ENCODE measurements around the gene MARCO. TPM values are rescaled to one million over a fixed set of nuclear protein-coding genes. Genes with fewer than 3 reads are reported as not detected.

MARCO gene
- total and polyA plus RNA-seq, 2 donors (not counting 3 experiments of a cell fraction or from before 2014, with no cell fraction given) = not detected

- Histone ChIP-seq H3K36me3 (ENCODE audit: control insufficient read depth in 2 of 2, extremely low read depth in 1 of 2, insufficient read depth in 2 of 2, low read length in 2 of 2) (no peaks in the 10 kb centered on the region), H3K79me2 (ENCODE audit: control insufficient read depth, insufficient read depth, low read length) (no peaks in the 10 kb centered on the region), H3K27ac (ENCODE audit: insufficient read depth, low read depth, low read length) (no peak overlapping the region), H3K9ac (replicated peaks; ENCODE audit: extremely low read depth, insufficient read depth, low read length) (no peak overlapping the region), H3K4me2 (ENCODE audit: insufficient read depth, low read length) (no peak overlapping the region), H2AFZ (ENCODE audit: low read depth, low read length) (no peak overlapping the region), H4K20me1 (replicated peaks; ENCODE audit: control insufficient read depth, extremely low read depth, insufficient read depth, low read length) (no peaks in the 10 kb centered on the region), H3K4me3 (replicated peaks in 1 of 3; ENCODE audit: insufficient read depth in 1 of 3, low read depth in 1 of 3, low read length in 3 of 3) (no peak overlapping the region), H3K27me3 (ENCODE audit: control insufficient read depth in 2 of 2, insufficient read depth in 2 of 2, low read length in 2 of 2) (no peaks in the 10 kb centered on the region), H3K9me1 (replicated peaks; ENCODE audit: control insufficient read depth, extremely low read depth, insufficient read depth, low read length) (no peaks in the 10 kb centered on the region), H3K9me3 (replicated peaks; ENCODE audit: control insufficient read depth, insufficient read depth, low read length) (no peaks in the 10 kb centered on the region), H3K4me1 (ENCODE audit: control insufficient read depth, extremely low read depth, insufficient read depth, low read length) (no peaks in the 10 kb centered on the region)
- TF ChIP-seq GATA2 (IDR thresholded peaks at IDR 0.05; ENCODE audit: insufficient read depth, insufficient read length, low read depth, low read length) (no peak), JUN (IDR thresholded peaks at IDR 0.05; ENCODE audit: borderline replicate concordance, insufficient read depth, insufficient read length, low read depth) (no peak), FOS (IDR thresholded peaks at IDR 0.05; ENCODE audit: borderline replicate concordance, insufficient read depth, low read length) (no peak), POLR2A (IDR thresholded peaks at IDR 0.05; ENCODE audit: low read depth, low read length) (no peak), POLR2AphosphoS5 (IDR thresholded peaks at IDR 0.05; ENCODE audit: insufficient read depth, low read depth, low read length) (no peak), MYC (IDR thresholded peaks at IDR 0.05; ENCODE audit: low read depth, low read length) (no peak), CTCF (IDR thresholded peaks at IDR 0.05; ENCODE audit: extremely low read depth in 1 of 2, insufficient read depth in 1 of 2, low read depth in 1 of 2, low read length in 2 of 2) (no peak), EZH2 (IDR thresholded peaks at IDR 0.05; ENCODE audit: borderline replicate concordance, low read depth, low read length, severe bottlenecking) (no peak)
- TF ChIP-seq, protein P1, sequence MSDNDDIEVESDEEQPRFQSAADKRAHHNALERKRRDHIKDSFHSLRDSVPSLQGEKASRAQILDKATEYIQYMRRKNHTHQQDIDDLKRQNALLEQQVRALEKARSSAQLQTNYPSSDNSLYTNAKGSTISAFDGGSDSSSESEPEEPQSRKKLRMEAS (IDR thresholded peaks at IDR 0.05; ENCODE audit: insufficient read depth, insufficient read length) = no peak
- dilution Hi-C loops (cut with MboI; ENCODE audit: extremely low pct_ligation_motif_present, low sequenced_read_pairs) = no loop called here
- no TSS peak for BruUV-seq (replicated peaks)
- intact Hi-C loops (cut with micrococcal nuclease) = no loop called here
- no peak for DNase-seq (ENCODE audit: low read depth, low spot score)
- no peak for FAIRE-seq
- CTCF ChIA-PET = no interaction called here
- POLR2A ChIA-PET = no interaction called here
Observed at GRCh38 chr2:118907759-118908158, 34.2 kb upstream of the MARCO start.
